B cell (primary cell): Measurements from ENCODE around the gene SPCS3. TPM values are rescaled to one million over a fixed set of nuclear protein-coding genes. Genes with fewer than 3 reads are reported as not detected.
A peak's percentile ranks its signal among the peaks of the same experiment; 100 is the strongest.

Experiments used
- ATAC-seq: fragments of 200-7000 bp; cut with Tn5 transposase; one replicate; pipeline ENCODE4 v1.10.0; 2021; ENCODE audit warnings: low read depth, mild to moderate bottlenecking, moderate number of reproducible peaks, moderate library complexity
- CTCF ChIA-PET: fragments of 350-600 bp; sonication (Branson Sonifier 250); formaldehyde crosslinking; loops from one replicate; lab custom pipeline; 2021; ENCODE audit warnings: antibody characterized with exemption, inconsistent platforms; lab: Charles Lee
- POLR2A ChIA-PET: fragments of 350-600 bp; sonication (Branson Sonifier 250); formaldehyde crosslinking; loops from one replicate; lab custom pipeline; 2021; ENCODE audit warnings: antibody characterized with exemption; lab: Charles Lee
- DNase-seq: peaks from one replicate; pipeline ENCODE4 v3.0.0; 2013
- H2AFZ ChIP-seq: 2 replicates; pipeline ENCODE4 v1.6.1; 2012; ENCODE audit warnings: mild to moderate bottlenecking, low read depth, low read length; ENCODE audit not compliant: insufficient read depth, poor library complexity, severe bottlenecking
- H3K27ac ChIP-seq, 2 donors: 1 replicate in 1 of 2; 2 replicates in 1 of 2; pipeline ENCODE4 v1.5.1; 2012 to 2013; ENCODE audit warnings: low read length in 2 of 2, mild to moderate bottlenecking in 2 of 2, moderate library complexity in 1 of 2
- H3K27me3 ChIP-seq, 4 experiments: fragments of 200-600 bp in 1 of 4; sonication (generic) in 1 of 4; replicated peaks in 1 of 4; 1 replicate in 2 of 4; 2 replicates in 2 of 4; pipeline versions ENCODE4 v1.6.1 to v1.7.0; 2013 to 2016; ENCODE audit warnings: low read length in 3 of 4, mild to moderate bottlenecking in 2 of 4, mixed read lengths in 1 of 4, moderate library complexity in 1 of 4; ENCODE audit not compliant: insufficient read depth in 4 of 4, control insufficient read depth in 3 of 4; ENCODE audit errors: control extremely low read depth in 1 of 4
- H3K36me3 ChIP-seq, 2 experiments: replicated peaks in 1 of 2; 1 replicate in 1 of 2; 2 replicates in 1 of 2; pipeline versions ENCODE4 v1.6.1 to v1.7.1; 2013; ENCODE audit warnings: low read length in 1 of 2; ENCODE audit not compliant: insufficient read depth in 2 of 2, control insufficient read depth in 1 of 2; ENCODE audit errors: control extremely low read depth in 1 of 2, extremely low read depth in 1 of 2
- H3K4me1 ChIP-seq, 2 donors: fragments of 200-600 bp in 1 of 2; sonication (generic) in 1 of 2; 1 replicate in 1 of 2; 2 replicates in 1 of 2; pipeline versions ENCODE4 v1.5.1 to v1.6.1; 2013 to 2017; ENCODE audit warnings: low read length in 2 of 2; ENCODE audit not compliant: control insufficient read depth in 2 of 2, insufficient read depth in 2 of 2
- H3K4me2 ChIP-seq: replicated peaks from 2 replicates; pipeline ENCODE3; 2012; ENCODE audit warnings: mild to moderate bottlenecking, low read depth, low read length; ENCODE audit not compliant: poor library complexity, severe bottlenecking
- H3K4me3 ChIP-seq, 5 experiments: fragments of 200-600 bp in 1 of 5; sonication (generic) in 1 of 5; 1 replicate in 3 of 5; 2 replicates in 2 of 5; pipeline versions ENCODE4 v1.5.1 to v1.7.0; 2011 to 2016; ENCODE audit warnings: low read length in 4 of 5, mild to moderate bottlenecking in 4 of 5, low read depth in 2 of 5, control low read depth in 1 of 5, moderate library complexity in 1 of 5; ENCODE audit not compliant: insufficient read depth in 1 of 5; ENCODE audit errors: control extremely low read depth in 1 of 5, extremely low read depth in 1 of 5
- H3K79me2 ChIP-seq: fragments of 200-600 bp; sonication (generic); one replicate; pipeline ENCODE4 v1.6.0; 2016; ENCODE audit warnings: low read length; ENCODE audit not compliant: control insufficient read depth, insufficient read depth
- H3K9ac ChIP-seq: fragments of 200-600 bp; sonication (generic); 2 replicates; pipeline ENCODE4 v1.6.1; 2017; ENCODE audit warnings: mild to moderate bottlenecking, low read length, moderate library complexity
- H3K9me3 ChIP-seq, 3 donors: one replicate each; pipeline versions ENCODE4 v1.6.1 to v1.7.1; 2013; ENCODE audit warnings: low read length in 2 of 3; ENCODE audit not compliant: control insufficient read depth in 2 of 3, insufficient read depth in 1 of 3; ENCODE audit errors: control extremely low read depth in 1 of 3
- H4K20me1 ChIP-seq: 2 replicates; pipeline ENCODE4 v1.6.0; 2012; ENCODE audit warnings: mild to moderate bottlenecking, low read length; ENCODE audit not compliant: insufficient read depth, control insufficient read depth, poor library complexity, severe bottlenecking
- H3K27ac Mint-ChIP-seq: one replicate; pipeline ENCODE4 v1.8.0; 2021; ENCODE audit warnings: mixed read lengths
- H3K27me3 Mint-ChIP-seq: one replicate; pipeline ENCODE4 v1.8.0; 2021; ENCODE audit warnings: mixed read lengths
- H3K4me1 Mint-ChIP-seq: one replicate; pipeline ENCODE4 v1.8.0; 2021; ENCODE audit warnings: mixed read lengths
- H3K4me3 Mint-ChIP-seq: one replicate; pipeline ENCODE4 v1.8.0; 2021; ENCODE audit warnings: mixed read lengths
- H3K9me3 Mint-ChIP-seq: one replicate; pipeline ENCODE4 v1.8.0; 2022; ENCODE audit warnings: mixed read lengths; ENCODE audit not compliant: insufficient read depth
- CTCF ChIP-seq: fragments of 200-600 bp; IDR thresholded peaks from one replicate; pipeline ENCODE4 v1.8.0; 2022; ENCODE audit warnings: antibody characterized with exemption, mild to moderate bottlenecking
- EZH2 ChIP-seq: IDR thresholded peaks from 2 replicates; pipeline ENCODE4 v1.6.1; 2012; ENCODE audit warnings: borderline replicate concordance, low read depth, mild to moderate bottlenecking, moderate library complexity, low read length; ENCODE audit not compliant: insufficient read depth, poor library complexity, severe bottlenecking
- WGBS: methylation state at CpG from one replicate; pipeline ENCODE4 v1.1.5; 2013; ENCODE audit warnings: missing lambda C conversion rate; ENCODE audit not compliant: insufficient coverage; 5-methylcytosine and 5-hydroxymethylcytosine counted together
- intact Hi-C: fragments of 100-400 bp; cut with micrococcal nuclease; formaldehyde crosslinking; loops from one replicate; pipeline ENCODE4 v1.10.0; 2022
- polyA plus RNA-seq: library from polyadenylated mRNA; depleted of rRNA; stranded (reverse); fragments of >200 nt; gene quantifications from 2 replicates; pipeline ENCODE4 v1.2.3, GENCODE V29; 2012
- total RNA-seq, 2 donors: library from RNA; stranded (reverse); fragments of 120-200 nt in 1 of 2; gene quantifications; 1 replicate in 1 of 2; 2 replicates in 1 of 2; pipeline versions ENCODE4 v1.2.3 to v1.2.4, GENCODE V29; 2013 to 2022

The SPCS3 gene
- total and polyA plus RNA-seq, 2 donors (not counting 1 experiment from before 2014, with no cell fraction given) = 27.8 to 92.4 TPM

GRCh38 chr4:176319151-176319703 lies 539 bp upstream of the SPCS3 start:
- Mint-ChIP-seq H3K27ac (peak overlapping the region; percentile 97), H3K27me3 (no peaks in the 10 kb centered on the region), H3K4me1 (peaks cover 38% of the 10 kb centered on the region), H3K9me3 (no peaks in the 10 kb centered on the region), H3K4me3 (peak overlapping the region; percentile 90)
- Histone ChIP-seq H3K9me3 (no peaks in the 10 kb centered on the region), H3K79me2 (peaks cover 41% of the 10 kb centered on the region), H3K27ac (peak overlapping the region; percentile 38 to 95), H3K4me2 (peak overlapping the region; percentile 82), H3K4me1 (peaks cover 21 to 39% of the 10 kb centered on the region in 2 donors), H4K20me1 (peaks cover 32% of the 10 kb centered on the region), H2AFZ (peak overlapping the region; percentile 75), H3K27me3 (no peaks in the 10 kb centered on the region), H3K36me3 (no peaks in the 10 kb centered on the region), H3K4me3 (peak overlapping the region; percentile 59 to 91 (median 81)), H3K9ac (peak overlapping the region; percentile 88)
- TF ChIP-seq EZH2 = no peak
- TF ChIP-seq CTCF = no peak
- ChIA-PET CTCF (interaction anchor here (1.1 kb wide), 1 partner anchor 123 kb away, joined by 4 read pairs; no protein-coding TSS in a partner anchor), POLR2A (interaction anchor here (1.1 kb wide), 1 partner anchor 124 kb away, joined by 3 read pairs; the partner anchor contains the start of gene SPATA4)
- DNase-seq = no peak
- intact Hi-C loops = loop anchor here (1.0 to 2.0 kb wide), 3 partner anchors 124 to 990 kb away; partner anchors contain the start of genes NEIL3, SPATA4 and WDR17
- no peak for ATAC-seq
- no CpG with 5 or more reads among the region's 13 CpGs for WGBS

GRCh38 chr4:176320340-176320975 lies 692 bp downstream of the SPCS3 start:
- POLR2A ChIA-PET = no interaction called here
- Histone ChIP-seq H3K27ac (peak overlapping the region; percentile 84 to 95), H3K79me2 (peaks cover 54% of the 10 kb centered on the region), H3K4me1 (peaks cover 21 to 44% of the 10 kb centered on the region in 2 donors), H3K27me3 (no peaks in the 10 kb centered on the region), H3K4me2 (peak overlapping the region; percentile 82), H3K4me3 (peak overlapping the region; percentile 77 to 91 (median 84)), H3K36me3 (peaks cover 0 to 3% of the 10 kb centered on the region in 2 experiments), H3K9ac (peak overlapping the region; percentile 88), H3K9me3 (no peaks in the 10 kb centered on the region), H2AFZ (peak overlapping the region; percentile 75), H4K20me1 (peaks cover 43% of the 10 kb centered on the region)
- peak; percentile 91 for DNase-seq
- under 1% methylated on average over 44 of the region's 44 CpGs for WGBS
- intact Hi-C loops = loop anchor here (2.0 kb wide), 1 partner anchor 20 kb away; no protein-coding TSS in a partner anchor
- H3K9me3 Mint-ChIP-seq = no peaks in the 10 kb centered on the region
- H3K4me3 Mint-ChIP-seq = peak overlapping the region; percentile 93
- TF ChIP-seq EZH2 (no peak), CTCF (no peak)
- peaks cover 45% of the 10 kb centered on the region for H3K4me1 Mint-ChIP-seq
- H3K27me3 Mint-ChIP-seq = no peaks in the 10 kb centered on the region
- peak; percentile 72 for ATAC-seq
- H3K27ac Mint-ChIP-seq = peak overlapping the region; percentile 93
- CTCF ChIA-PET = no interaction called here
